ENCODE measurements around the gene ZC3H12C. TPM values are rescaled to one million over a fixed set of nuclear protein-coding genes. Genes with fewer than 3 reads are reported as not detected.

ZC3H12C gene
- total RNA-seq, 1 donor from 2014 or later: 11.4 TPM

GRCh38 chr11:110085255-110085838, 7.8 kb upstream of the ZC3H12C start:
- ATAC-seq (no peak), DNase-seq (no peak)
- no peak for TF ChIP-seq CTCF (IDR thresholded peaks at IDR 0.05)
- Histone ChIP-seq H3K4me3 (no peak overlapping the region), H3K27me3 (ENCODE audit: low read depth) (no peaks in the 10 kb centered on the region), H3K9me3 (no peaks in the 10 kb centered on the region), H3K4me1 (peaks cover 20% of the 10 kb centered on the region), H3K27ac (no peak overlapping the region), H3K36me3 (no peaks in the 10 kb centered on the region)
- intact Hi-C loops (cut with DNase I): no loop called here

- Histone ChIP-seq H3K9me3 (no peaks in the 10 kb centered on the region), H3K27ac (peak overlapping the region; percentile 7), H3K36me3 (no peaks in the 10 kb centered on the region), H3K4me3 (no peak overlapping the region), H3K4me1 (peaks cover 23% of the 10 kb centered on the region), H3K27me3 (ENCODE audit: low read depth) (no peaks in the 10 kb centered on the region)
- ATAC-seq (peak in 1 of 2 donors; percentile 47), DNase-seq (no peak)
- intact Hi-C loops (cut with DNase I): no loop called here
- no peak for TF ChIP-seq CTCF (IDR thresholded peaks at IDR 0.05)
Measured at GRCh38 chr11:110086892-110087309, 6.3 kb upstream of the ZC3H12C start.

- no peak for TF ChIP-seq CTCF (IDR thresholded peaks at IDR 0.05)
- peaks cover 29% of the 10 kb centered on the region for H3K4me1 ChIP-seq
- H3K36me3 ChIP-seq: no peaks in the 10 kb centered on the region
- H3K27ac ChIP-seq: peak overlapping the region; percentile 47
- ATAC-seq (peak; percentile 63 to 75), DNase-seq (no peak)
- H3K4me3 ChIP-seq: no peak overlapping the region
- H3K27me3 ChIP-seq (ENCODE audit: low read depth): no peaks in the 10 kb centered on the region
- H3K9me3 ChIP-seq: no peaks in the 10 kb centered on the region
- intact Hi-C loops (cut with DNase I): no loop called here
Measured at GRCh38 chr11:110087812-110088534, 5.2 kb upstream of the ZC3H12C start.

- Histone ChIP-seq H3K4me1 (peaks cover 29% of the 10 kb centered on the region), H3K27me3 (ENCODE audit: low read depth) (no peaks in the 10 kb centered on the region), H3K36me3 (no peaks in the 10 kb centered on the region), H3K9me3 (no peaks in the 10 kb centered on the region), H3K4me3 (no peak overlapping the region), H3K27ac (peak overlapping the region; percentile 47)
- ATAC-seq: no peak
- no peak for DNase-seq
- intact Hi-C loops (cut with DNase I): no loop called here
- TF ChIP-seq CTCF (IDR thresholded peaks at IDR 0.05): no peak
Measured at GRCh38 chr11:110088535-110089344, 4.5 kb upstream of the ZC3H12C start.

- DNase-seq (no peak), ATAC-seq (no peak)
- Histone ChIP-seq H3K36me3 (no peaks in the 10 kb centered on the region), H3K27me3 (ENCODE audit: low read depth) (no peaks in the 10 kb centered on the region), H3K27ac (no peak overlapping the region), H3K4me1 (peaks cover 36% of the 10 kb centered on the region), H3K4me3 (no peak overlapping the region), H3K9me3 (no peaks in the 10 kb centered on the region)
- intact Hi-C loops (cut with DNase I): no loop called here
- TF ChIP-seq CTCF (IDR thresholded peaks at IDR 0.05): no peak
Measured at GRCh38 chr11:110089617-110090282, 3.4 kb upstream of the ZC3H12C start.
